CD4-positive, alpha-beta T cell treated with Interleukin-1 beta for 1 hour (primary cell): ENCODE results near the gene RPL12.

Experiments used
- DNase-seq, 2 donors: peaks; one replicate each; pipeline ENCODE4 v3.0.0-alpha.2; 2020 to 2022

The RPL12 gene

GRCh38 chr9:127450830-127451607 lies at the start of gene RPL12, which contains the start of gene LRSAM1:
RPL12 (minus strand) TSS chr9:127451406; CDS start chr9:127451317, 89 bp downstream.
LRSAM1 (plus strand) TSS chr9:127451510; CDS start chr9:127454528, 3,018 bp downstream.
- peak; percentile 96 to 98 for DNase-seq

- DNase-seq: no peak
Observed at GRCh38 chr9:127500862-127501261, 49.7 kb upstream of the RPL12 start.

- no peak for DNase-seq
Observed at GRCh38 chr9:127500399-127500798, 49.2 kb upstream of the RPL12 start.

- DNase-seq: no peak
Observed at GRCh38 chr9:127498298-127498697, 47.1 kb upstream of the RPL12 start.

- DNase-seq: no peak
Observed at GRCh38 chr9:127497656-127498290, 46.6 kb upstream of the RPL12 start.

- DNase-seq: no peak
Observed at GRCh38 chr9:127496974-127497373, 45.8 kb upstream of the RPL12 start.

GRCh38 chr9:127495884-127496555 lies 44.8 kb upstream of the RPL12 start:
- no peak for DNase-seq

- DNase-seq: no peak
Observed at GRCh38 chr9:127494304-127494702, 43.1 kb upstream of the RPL12 start.

- no peak for DNase-seq
Observed at GRCh38 chr9:127493592-127494303, 42.5 kb upstream of the RPL12 start.

GRCh38 chr9:127492616-127493015 lies 41.4 kb upstream of the RPL12 start:
- no peak for DNase-seq

- no peak for DNase-seq
Observed at GRCh38 chr9:127491516-127491915, 40.3 kb upstream of the RPL12 start.

- no peak for DNase-seq
Observed at GRCh38 chr9:127490535-127491230, 39.5 kb upstream of the RPL12 start.

GRCh38 chr9:127489471-127490115 lies 38.4 kb upstream of the RPL12 start:
- DNase-seq: no peak

- DNase-seq: no peak
Observed at GRCh38 chr9:127488946-127489345, 37.7 kb upstream of the RPL12 start.

GRCh38 chr9:127485995-127486394 lies 34.8 kb upstream of the RPL12 start:
- no peak for DNase-seq

GRCh38 chr9:127482662-127483061 lies 31.5 kb upstream of the RPL12 start:
- no peak for DNase-seq

- DNase-seq: no peak
Observed at GRCh38 chr9:127479507-127480081, 28.4 kb upstream of the RPL12 start.

- no peak for DNase-seq
Observed at GRCh38 chr9:127474592-127474991, 23.4 kb upstream of the RPL12 start.

GRCh38 chr9:127473932-127474331 lies 22.7 kb upstream of the RPL12 start:
- DNase-seq: no peak

- DNase-seq: no peak
Observed at GRCh38 chr9:127473501-127473900, 22.3 kb upstream of the RPL12 start.

GRCh38 chr9:127470662-127471061 lies 19.5 kb upstream of the RPL12 start:
- DNase-seq: no peak

- DNase-seq: no peak
Observed at GRCh38 chr9:127467621-127468020, 16.4 kb upstream of the RPL12 start.
